WTC11 (cell line): ENCODE data around the gene SLC51B.

ENCODE experiments used
- TCF7 ChIP-seq: sonication (generic); formaldehyde crosslinking; IDR thresholded peaks from 2 replicates; pipeline ENCODE4 v1.8.0; 2022; ENCODE audit warnings: mild to moderate bottlenecking, low read depth, missing genetic modification reagents, moderate library complexity
- TF ChIP-seq, protein P1 (sequence below): sonication (generic); formaldehyde crosslinking; conservative IDR thresholded peaks from 2 replicates; pipeline ENCODE4 v1.8.1; 2022; ENCODE audit warnings: mild to moderate bottlenecking, missing genetic modification reagents

DNA sequence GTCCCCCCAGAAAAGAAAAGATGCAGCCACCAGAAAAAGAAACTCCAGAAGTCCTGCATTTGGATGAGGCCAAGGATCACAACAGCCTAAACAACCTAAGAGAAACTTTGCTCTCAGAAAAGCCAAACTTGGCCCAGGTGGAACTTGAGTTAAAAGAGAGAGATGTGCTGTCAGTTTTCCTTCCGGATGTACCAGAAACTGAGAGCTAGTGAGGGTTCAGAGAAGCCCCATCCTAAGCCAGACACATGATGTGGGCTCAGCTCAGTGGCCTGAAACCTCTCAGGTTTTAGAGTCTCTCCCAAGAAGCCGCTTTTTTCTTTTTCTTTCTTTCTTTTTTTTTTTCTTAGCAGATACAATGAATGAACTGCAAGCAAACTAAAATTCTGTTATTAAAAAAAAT lies 7.8 kb downstream of the SLC51B start:
- TF ChIP-seq, protein P1, sequence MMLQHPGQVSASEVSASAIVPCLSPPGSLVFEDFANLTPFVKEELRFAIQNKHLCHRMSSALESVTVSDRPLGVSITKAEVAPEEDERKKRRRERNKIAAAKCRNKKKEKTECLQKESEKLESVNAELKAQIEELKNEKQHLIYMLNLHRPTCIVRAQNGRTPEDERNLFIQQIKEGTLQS (CRISPR knock-in tag), result no peak
- TF ChIP-seq TCF7 (CRISPR knock-in tag), result no peak
